ENCODE results near the gene TRIM66.

DNA sequence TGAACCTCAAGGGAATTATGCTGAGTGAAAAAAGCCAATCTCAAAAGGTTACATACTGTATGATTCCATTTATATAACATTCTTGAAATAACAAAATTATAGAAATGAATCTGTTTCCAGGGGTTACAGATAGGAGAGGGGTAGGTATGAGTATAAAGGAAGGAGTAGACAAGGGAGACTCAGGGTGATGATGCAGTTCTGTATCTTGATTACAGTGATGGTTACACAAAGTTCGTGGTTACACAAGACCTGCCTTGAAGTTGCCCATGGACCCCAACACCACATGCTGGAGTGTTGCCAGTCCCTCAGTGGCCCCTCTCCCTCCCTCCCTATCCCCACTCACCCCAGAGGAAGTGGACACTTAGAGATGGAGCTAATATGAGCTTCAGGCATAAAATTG lies 108.7 kb downstream of the TRIM66 start:
- TF ChIP-seq, protein P1, sequence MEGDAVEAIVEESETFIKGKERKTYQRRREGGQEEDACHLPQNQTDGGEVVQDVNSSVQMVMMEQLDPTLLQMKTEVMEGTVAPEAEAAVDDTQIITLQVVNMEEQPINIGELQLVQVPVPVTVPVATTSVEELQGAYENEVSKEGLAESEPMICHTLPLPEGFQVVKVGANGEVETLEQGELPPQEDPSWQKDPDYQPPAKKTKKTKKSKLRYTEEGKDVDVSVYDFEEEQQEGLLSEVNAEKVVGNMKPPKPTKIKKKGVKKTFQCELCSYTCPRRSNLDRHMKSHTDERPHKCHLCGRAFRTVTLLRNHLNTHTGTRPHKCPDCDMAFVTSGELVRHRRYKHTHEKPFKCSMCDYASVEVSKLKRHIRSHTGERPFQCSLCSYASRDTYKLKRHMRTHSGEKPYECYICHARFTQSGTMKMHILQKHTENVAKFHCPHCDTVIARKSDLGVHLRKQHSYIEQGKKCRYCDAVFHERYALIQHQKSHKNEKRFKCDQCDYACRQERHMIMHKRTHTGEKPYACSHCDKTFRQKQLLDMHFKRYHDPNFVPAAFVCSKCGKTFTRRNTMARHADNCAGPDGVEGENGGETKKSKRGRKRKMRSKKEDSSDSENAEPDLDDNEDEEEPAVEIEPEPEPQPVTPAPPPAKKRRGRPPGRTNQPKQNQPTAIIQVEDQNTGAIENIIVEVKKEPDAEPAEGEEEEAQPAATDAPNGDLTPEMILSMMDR (IDR thresholded peaks at IDR 0.05), result no peak
- TF ChIP-seq ZFX (IDR thresholded peaks at IDR 0.05; ENCODE audit: borderline replicate concordance), result no peak

Measured in 22Rv1 (cell line).